H9 (cell line): Measurements from ENCODE around the gene DYTN. TPM values are rescaled to one million over a fixed set of nuclear protein-coding genes. Genes with fewer than 3 reads are reported as not detected.

Experiments
- DNase-seq: peaks from one replicate; pipeline ENCODE4 v3.0.0-alpha.2; 2017
- H2AFZ ChIP-seq: one replicate; pipeline ENCODE4 v1.6.1; 2013; ENCODE audit warnings: mild to moderate bottlenecking, low read length, control low read depth, moderate library complexity
- H2AK5ac ChIP-seq: 2 replicates; pipeline ENCODE4 v1.6.1; 2013; ENCODE audit warnings: low read length, control low read depth, mixed read lengths; ENCODE audit not compliant: insufficient read length
- H2BK120ac ChIP-seq: one replicate; pipeline ENCODE4 v1.6.1; 2013; ENCODE audit warnings: low read depth, mild to moderate bottlenecking, low read length, control low read depth, inconsistent platforms; ENCODE audit not compliant: poor library complexity, severe bottlenecking
- H2BK12ac ChIP-seq: 2 replicates; pipeline ENCODE4 v1.6.1; 2013; ENCODE audit warnings: low read length, control low read depth, mixed read lengths, low read depth; ENCODE audit not compliant: insufficient read length
- H2BK15ac ChIP-seq: 2 replicates; pipeline ENCODE4 v1.6.1; 2013; ENCODE audit warnings: low read depth, low read length, control low read depth
- H2BK20ac ChIP-seq: one replicate; pipeline ENCODE4 v1.6.1; 2013; ENCODE audit warnings: low read depth, mild to moderate bottlenecking, low read length, control low read depth, inconsistent platforms; ENCODE audit not compliant: poor library complexity, severe bottlenecking
- H2BK5ac ChIP-seq: 2 replicates; pipeline ENCODE4 v1.6.1; 2013; ENCODE audit warnings: low read length, control low read depth, mixed read lengths; ENCODE audit not compliant: insufficient read length
- H3K14ac ChIP-seq: 2 replicates; pipeline ENCODE4 v1.6.1; 2013; ENCODE audit warnings: low read length, control low read depth; ENCODE audit not compliant: insufficient read depth
- H3K18ac ChIP-seq: 2 replicates; pipeline ENCODE4 v1.6.1; 2013; ENCODE audit warnings: low read depth, mild to moderate bottlenecking, mixed read lengths, low read length, control low read depth; ENCODE audit not compliant: insufficient read length
- H3K23ac ChIP-seq: 2 replicates; pipeline ENCODE4 v1.6.1; 2013; ENCODE audit warnings: low read length, control low read depth, mixed read lengths, low read depth; ENCODE audit not compliant: insufficient read length
- H3K23me2 ChIP-seq: 2 replicates; pipeline ENCODE4 v1.6.1; 2013; ENCODE audit warnings: low read depth, mild to moderate bottlenecking, mixed read lengths, low read length, control low read depth; ENCODE audit not compliant: insufficient read length, poor library complexity, severe bottlenecking
- H3K27ac ChIP-seq: 2 replicates; pipeline ENCODE4 v1.5.1; 2013; ENCODE audit warnings: low read length, control low read depth, mixed read lengths, low read depth; ENCODE audit not compliant: insufficient read length
- H3K27me3 ChIP-seq: 2 replicates; pipeline ENCODE4 v1.6.1; 2013; ENCODE audit warnings: low read length, control low read depth, inconsistent platforms; ENCODE audit not compliant: insufficient read depth
- H3K4ac ChIP-seq: 2 replicates; pipeline ENCODE4 v1.6.1; 2013; ENCODE audit warnings: low read depth, mild to moderate bottlenecking, control low read depth, inconsistent platforms, low read length, moderate library complexity
- H3K4me1 ChIP-seq: 2 replicates; pipeline ENCODE4 v1.6.1; 2013; ENCODE audit warnings: low read length, control low read depth, inconsistent platforms; ENCODE audit not compliant: insufficient read depth
- H3K4me2 ChIP-seq: 2 replicates; pipeline ENCODE4 v1.6.1; 2013; ENCODE audit warnings: low read length, control low read depth, mixed read lengths; ENCODE audit not compliant: insufficient read length, insufficient read depth
- H3K56ac ChIP-seq: 2 replicates; pipeline ENCODE4 v1.6.1; 2013; ENCODE audit warnings: low read depth, mild to moderate bottlenecking, mixed read lengths, low read length, control low read depth; ENCODE audit not compliant: insufficient read length
- H3K79me1 ChIP-seq: 2 replicates; pipeline ENCODE4 v1.6.1; 2013; ENCODE audit warnings: low read depth, mild to moderate bottlenecking, moderate library complexity, low read length, control low read depth, inconsistent platforms; ENCODE audit not compliant: insufficient read depth, poor library complexity, severe bottlenecking
- H3K79me2 ChIP-seq: 2 replicates; pipeline ENCODE4 v1.6.1; 2013; ENCODE audit warnings: low read length, control low read depth, inconsistent platforms; ENCODE audit not compliant: insufficient read depth
- H3K9ac ChIP-seq: 2 replicates; pipeline ENCODE4 v1.6.1; 2013; ENCODE audit warnings: low read length, control low read depth, mixed read lengths; ENCODE audit not compliant: insufficient read length; ENCODE audit errors: extremely low read depth
- H3K9me3 ChIP-seq: one replicate; pipeline ENCODE4 v1.6.1; 2013; ENCODE audit warnings: low read depth, low read length, inconsistent platforms; ENCODE audit not compliant: control insufficient read depth
- H3T11ph ChIP-seq: one replicate; pipeline ENCODE4 v1.6.1; 2013; ENCODE audit warnings: mild to moderate bottlenecking, low read length, control low read depth, inconsistent platforms
- H4K20me1 ChIP-seq: one replicate; pipeline ENCODE4 v1.6.1; 2013; ENCODE audit not compliant: control insufficient read depth, insufficient read length, insufficient read depth
- H4K5ac ChIP-seq: 2 replicates; pipeline ENCODE4 v1.6.1; 2013; ENCODE audit warnings: low read depth, mild to moderate bottlenecking, mixed read lengths, low read length, control low read depth; ENCODE audit not compliant: insufficient read length
- H4K8ac ChIP-seq: replicated peaks from 2 replicates; pipeline ENCODE4 v1.6.1; 2013; ENCODE audit warnings: low read length, control low read depth, mixed read lengths, low read depth; ENCODE audit not compliant: insufficient read length
- H4K91ac ChIP-seq: 2 replicates; pipeline ENCODE4 v1.6.1; 2013; ENCODE audit warnings: low read depth, mild to moderate bottlenecking, moderate library complexity, mixed read lengths, low read length, control low read depth; ENCODE audit not compliant: insufficient read length
- H3K27ac Mint-ChIP-seq, 3 experiments: 2 replicates in 2 of 3; 3 replicates in 1 of 3; pipeline ENCODE4 v1.8.0; 2020 to 2021; ENCODE audit warnings: mixed read lengths in 3 of 3, mild to moderate bottlenecking in 1 of 3, moderate library complexity in 1 of 3
- H3K27me3 Mint-ChIP-seq: 2 replicates; pipeline ENCODE4 v1.8.0; 2021; ENCODE audit warnings: low read depth, mild to moderate bottlenecking, moderate library complexity, mixed read lengths
- H3K36me3 Mint-ChIP-seq, 3 experiments: 2 replicates in 2 of 3; 3 replicates in 1 of 3; pipeline ENCODE4 v1.8.0; 2020 to 2021; ENCODE audit warnings: low read depth in 3 of 3, mixed read lengths in 3 of 3; ENCODE audit not compliant: insufficient read depth in 1 of 3
- H3K4me1 Mint-ChIP-seq, 2 experiments: 2 replicates each; pipeline ENCODE4 v1.8.0; 2020; ENCODE audit warnings: mixed read lengths in 2 of 2
- H3K4me3 Mint-ChIP-seq, 2 experiments: 2 replicates in 1 of 2; 3 replicates in 1 of 2; pipeline ENCODE4 v1.8.0; 2020 to 2021; ENCODE audit warnings: mild to moderate bottlenecking in 2 of 2, mixed read lengths in 2 of 2, moderate library complexity in 1 of 2
- H3K9me3 Mint-ChIP-seq, 2 experiments: 2 replicates in 1 of 2; 3 replicates in 1 of 2; pipeline ENCODE4 v1.8.0; 2020; ENCODE audit warnings: mild to moderate bottlenecking in 2 of 2, mixed read lengths in 2 of 2, moderate library complexity in 1 of 2
- WGBS: extraction: QIAGEN DNeasy Blood & Tissue Kit; methylation state at CpG from one replicate; pipeline ENCODE4 v1.1.7; 2013; ENCODE audit warnings: missing lambda C conversion rate, low lambda C conversion rate, mixed read lengths; ENCODE audit not compliant: insufficient read length; ENCODE audit errors: extremely low coverage; 5-methylcytosine and 5-hydroxymethylcytosine counted together
- total RNA-seq: library from RNA; stranded (reverse); gene quantifications from 2 replicates; pipeline ENCODE4 v1.2.1, GENCODE V29; 2021
- TF ChIP-seq, protein P1 (sequence below): fragments of 200-600 bp; sonication (generic); conservative IDR thresholded peaks from 3 replicates; pipeline ENCODE4 v1.8.0; 2021; ENCODE audit warnings: antibody characterized with exemption, mild to moderate bottlenecking

DYTN gene
- total RNA-seq, 1 experiment from 2014 or later = not detected

DNA sequence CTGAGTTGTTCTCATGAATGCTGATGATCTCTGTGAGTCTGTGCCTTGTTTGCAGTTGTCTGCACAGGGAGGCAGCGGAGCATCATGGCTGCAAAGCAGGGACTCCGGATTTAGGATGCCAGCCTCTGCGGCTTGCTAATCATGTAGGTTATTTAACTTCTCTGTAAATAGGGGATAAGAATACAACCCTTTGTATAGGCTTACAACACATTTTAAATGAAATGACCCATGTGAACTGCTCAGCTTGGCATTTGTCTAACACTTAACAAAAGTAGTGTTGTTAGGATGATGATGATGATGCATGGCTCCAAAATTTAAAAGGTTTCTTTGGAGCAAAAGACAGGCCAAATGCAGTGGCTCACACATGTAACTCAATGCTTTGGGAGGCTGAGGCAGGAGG, 19.4 kb downstream of the DYTN start:
- Histone ChIP-seq H4K8ac (no peak overlapping the region), H3K27me3 (no peaks in the 10 kb centered on the region), H2BK20ac (no peak overlapping the region), H3K27ac (no peak overlapping the region), H3K23ac (no peak overlapping the region), H3K79me1 (no peaks in the 10 kb centered on the region), H3K23me2 (no peaks in the 10 kb centered on the region), H3K9me3 (no peaks in the 10 kb centered on the region), H4K91ac (no peak overlapping the region), H2BK5ac (no peak overlapping the region), H2BK120ac (no peak overlapping the region), H3K79me2 (no peaks in the 10 kb centered on the region), H2BK12ac (no peak overlapping the region), H3K4me1 (no peaks in the 10 kb centered on the region), H3K4me2 (no peak overlapping the region), H3K56ac (no peak overlapping the region), H3K18ac (no peak overlapping the region), H3K14ac (no peak overlapping the region), H3K9ac (no peak overlapping the region), H3K4ac (no peak overlapping the region), H2BK15ac (no peak overlapping the region), H2AFZ (no peak overlapping the region), H2AK5ac (no peak overlapping the region), H3T11ph (no peak overlapping the region), H4K5ac (no peak overlapping the region), H4K20me1 (no peaks in the 10 kb centered on the region)
- H3K4me3 Mint-ChIP-seq = no peak overlapping the region
- TF ChIP-seq, protein P1, sequence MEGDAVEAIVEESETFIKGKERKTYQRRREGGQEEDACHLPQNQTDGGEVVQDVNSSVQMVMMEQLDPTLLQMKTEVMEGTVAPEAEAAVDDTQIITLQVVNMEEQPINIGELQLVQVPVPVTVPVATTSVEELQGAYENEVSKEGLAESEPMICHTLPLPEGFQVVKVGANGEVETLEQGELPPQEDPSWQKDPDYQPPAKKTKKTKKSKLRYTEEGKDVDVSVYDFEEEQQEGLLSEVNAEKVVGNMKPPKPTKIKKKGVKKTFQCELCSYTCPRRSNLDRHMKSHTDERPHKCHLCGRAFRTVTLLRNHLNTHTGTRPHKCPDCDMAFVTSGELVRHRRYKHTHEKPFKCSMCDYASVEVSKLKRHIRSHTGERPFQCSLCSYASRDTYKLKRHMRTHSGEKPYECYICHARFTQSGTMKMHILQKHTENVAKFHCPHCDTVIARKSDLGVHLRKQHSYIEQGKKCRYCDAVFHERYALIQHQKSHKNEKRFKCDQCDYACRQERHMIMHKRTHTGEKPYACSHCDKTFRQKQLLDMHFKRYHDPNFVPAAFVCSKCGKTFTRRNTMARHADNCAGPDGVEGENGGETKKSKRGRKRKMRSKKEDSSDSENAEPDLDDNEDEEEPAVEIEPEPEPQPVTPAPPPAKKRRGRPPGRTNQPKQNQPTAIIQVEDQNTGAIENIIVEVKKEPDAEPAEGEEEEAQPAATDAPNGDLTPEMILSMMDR = no peak
- no peak overlapping the region for H3K27ac Mint-ChIP-seq
- 0 out of 4 replicates have a peak, but pooled peaks cover 0 to 3% of the 10 kb centered on the region in 2 experiments for H3K4me1 Mint-ChIP-seq
- no CpG with 5 or more reads among the region's 3 CpGs for WGBS
- no peak for DNase-seq
- no peaks in the 10 kb centered on the region for H3K9me3 Mint-ChIP-seq
- H3K36me3 Mint-ChIP-seq = no peaks in the 10 kb centered on the region
- peaks cover 3% of the 10 kb centered on the region; the same call in 1 of the 2 replicates for H3K27me3 Mint-ChIP-seq
